Measurements from ENCODE around the gene ARHGEF10L.

The ARHGEF10L gene

GRCh38 chr1:17731460-17731859 is 192.0 kb downstream of the ARHGEF10L start:
- DNase-seq (ENCODE audit: low read depth): no peak
- TF ChIP-seq CTCF (IDR thresholded peaks at IDR 0.05; ENCODE audit: insufficient read depth, low read depth, low read length, missing control alignments): no peak
- H3K4me3 ChIP-seq (ENCODE audit: low read depth, low read length): no peak overlapping the region

GRCh38 chr1:17732475-17732874 is 193.0 kb downstream of the ARHGEF10L start:
- no peak for TF ChIP-seq CTCF (IDR thresholded peaks at IDR 0.05; ENCODE audit: insufficient read depth, low read depth, low read length, missing control alignments)
- H3K4me3 ChIP-seq (ENCODE audit: low read depth, low read length): no peak overlapping the region
- no peak for DNase-seq (ENCODE audit: low read depth)

- no peak for TF ChIP-seq CTCF (IDR thresholded peaks at IDR 0.05; ENCODE audit: insufficient read depth, low read depth, low read length, missing control alignments)
- DNase-seq (ENCODE audit: low read depth): no peak
- no peak overlapping the region for H3K4me3 ChIP-seq (ENCODE audit: low read depth, low read length)
Measured at GRCh38 chr1:17733661-17734060, 194.2 kb downstream of the ARHGEF10L start.

GRCh38 chr1:17734609-17735008 is 195.1 kb downstream of the ARHGEF10L start:
- H3K4me3 ChIP-seq (ENCODE audit: low read depth, low read length): no peak overlapping the region
- no peak for DNase-seq (ENCODE audit: low read depth)
- TF ChIP-seq CTCF (IDR thresholded peaks at IDR 0.05; ENCODE audit: insufficient read depth, low read depth, low read length, missing control alignments): no peak

GRCh38 chr1:17735348-17735747 is 195.8 kb downstream of the ARHGEF10L start:
- no peak for DNase-seq (ENCODE audit: low read depth)
- no peak overlapping the region for H3K4me3 ChIP-seq (ENCODE audit: low read depth, low read length)
- TF ChIP-seq CTCF (IDR thresholded peaks at IDR 0.05; ENCODE audit: insufficient read depth, low read depth, low read length, missing control alignments): no peak

GRCh38 chr1:17735793-17736192 is 196.3 kb downstream of the ARHGEF10L start:
- no peak for TF ChIP-seq CTCF (IDR thresholded peaks at IDR 0.05; ENCODE audit: insufficient read depth, low read depth, low read length, missing control alignments)
- no peak for DNase-seq (ENCODE audit: low read depth)
- no peak overlapping the region for H3K4me3 ChIP-seq (ENCODE audit: low read depth, low read length)

GRCh38 chr1:17736625-17737024 is 197.1 kb downstream of the ARHGEF10L start:
- no peak for TF ChIP-seq CTCF (IDR thresholded peaks at IDR 0.05; ENCODE audit: insufficient read depth, low read depth, low read length, missing control alignments)
- H3K4me3 ChIP-seq (ENCODE audit: low read depth, low read length): no peak overlapping the region
- no peak for DNase-seq (ENCODE audit: low read depth)
